SH-SY5Y (cell line): ENCODE measurements around the gene FCHSD2.

Source experiments
- GATA2 ChIP-seq: IDR thresholded peaks from 2 replicates; pipeline ENCODE4 v1.6.1; 2011; ENCODE audit warnings: mild to moderate bottlenecking, low read depth, low read length
- GATA3 ChIP-seq: IDR thresholded peaks from 2 replicates; pipeline ENCODE4 v1.6.1; 2011; ENCODE audit warnings: low read depth, mild to moderate bottlenecking, low read length, moderate library complexity

The FCHSD2 gene

GRCh38 chr11:73147771-73148681 is 5.9 kb upstream of the FCHSD2 start:
- TF ChIP-seq GATA2 = no peak

- no peak for TF ChIP-seq GATA3
- TF ChIP-seq GATA2 = no peak
These were observed 4.0 kb upstream of the FCHSD2 start for GRCh38 chr11:73145986-73146575.

GRCh38 chr11:73143126-73143838 is 1.2 kb upstream of the FCHSD2 start:
- TF ChIP-seq GATA2 (no peak), GATA3 (no peak)

- TF ChIP-seq GATA2 (no peak), GATA3 (no peak)
These were observed 600 bp downstream of the FCHSD2 start for GRCh38 chr11:73141309-73142127.

- TF ChIP-seq GATA2 (no peak), GATA3 (no peak)
These were observed 1.1 kb downstream of the FCHSD2 start for GRCh38 chr11:73141031-73141308.

- no peak for TF ChIP-seq GATA3
These were observed 1.7 kb downstream of the FCHSD2 start for GRCh38 chr11:73140213-73141030.

- TF ChIP-seq GATA3 (no peak), GATA2 (no peak)
These were observed 2.5 kb downstream of the FCHSD2 start for GRCh38 chr11:73139476-73140198.

GRCh38 chr11:73137944-73138274 is 4.2 kb downstream of the FCHSD2 start:
- no peak for TF ChIP-seq GATA3
- TF ChIP-seq GATA2 = no peak

- no peak for TF ChIP-seq GATA3
- no peak for TF ChIP-seq GATA2
These were observed 4.7 kb downstream of the FCHSD2 start for GRCh38 chr11:73137262-73137943.

- TF ChIP-seq GATA2 = no peak
- no peak for TF ChIP-seq GATA3
These were observed 6.5 kb downstream of the FCHSD2 start for GRCh38 chr11:73135346-73136284.

- no peak for TF ChIP-seq GATA2
- TF ChIP-seq GATA3 = no peak
These were observed 11.9 kb downstream of the FCHSD2 start for GRCh38 chr11:73130181-73130580.

- TF ChIP-seq GATA3 (no peak), GATA2 (no peak)
These were observed 12.9 kb downstream of the FCHSD2 start for GRCh38 chr11:73129198-73129597.
